ENCODE measurements around the gene PIK3CA. TPM values are rescaled to one million over a fixed set of nuclear protein-coding genes. Genes with fewer than 3 reads are reported as not detected.

Gene PIK3CA
- total and polyA plus RNA-seq, 4 donors, result 4.5 to 42.9 (median 16.0) TPM

DNA sequence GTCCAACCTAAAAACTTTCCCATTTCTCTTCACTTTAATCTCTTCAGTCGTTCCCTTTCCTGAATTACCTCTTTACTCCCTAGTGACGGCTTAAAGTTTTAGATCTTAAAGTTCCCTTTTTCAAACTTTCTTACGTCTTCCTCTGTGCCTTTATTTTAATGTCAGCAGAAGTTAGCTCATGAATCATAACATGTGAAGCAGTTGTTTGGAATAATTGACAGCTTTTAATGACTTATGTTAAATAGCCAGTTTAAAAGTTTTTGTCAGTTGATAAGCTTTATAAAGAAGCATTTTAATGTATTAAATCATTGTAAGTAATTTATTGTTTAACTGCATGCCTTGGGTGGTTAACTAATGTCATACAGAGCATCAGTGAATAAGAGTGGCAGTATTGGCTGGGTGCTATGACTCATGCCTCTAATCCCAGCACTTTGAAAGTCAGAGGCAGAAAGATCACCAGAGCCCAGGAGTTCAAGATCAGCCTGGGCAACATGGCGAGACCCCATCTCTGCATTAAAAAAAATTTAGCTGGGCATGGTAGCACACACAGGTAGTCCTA lies 33.9 kb downstream of the PIK3CA start:
- no peaks in the 10 kb centered on the region for H3K27me3 ChIP-seq (ENCODE audit: control insufficient read depth in 3 of 3, insufficient read depth in 3 of 3, low read length in 2 of 3)
- ATAC-seq (ENCODE audit: insufficient read depth, low FRiP score) (no peak), DNase-seq (no peak)
- peak overlapping the region in 1 of 2 donors; percentile 53 for H3K27ac ChIP-seq (ENCODE audit: low read depth in 1 of 2, low read length in 1 of 2)
- H3K4me1 ChIP-seq (ENCODE audit: control insufficient read depth in 5 of 5, insufficient read depth in 5 of 5, low read length in 5 of 5), result peaks cover 0 to 34% (median 12%) of the 10 kb centered on the region in 5 donors
- H3K9ac ChIP-seq (ENCODE audit: insufficient read depth in 1 of 2, low read length in 2 of 2), result no peak overlapping the region
- H3K4me3 ChIP-seq, result no peak overlapping the region
- 35 to 66% methylated on average over 4 of the region's 4 CpGs for WGBS, 2 donors
- no peaks in the 10 kb centered on the region for H3K36me3 ChIP-seq (ENCODE audit: control insufficient read depth in 4 of 4, insufficient read depth in 4 of 4, low read length in 4 of 4)
- TF ChIP-seq, protein P1, sequence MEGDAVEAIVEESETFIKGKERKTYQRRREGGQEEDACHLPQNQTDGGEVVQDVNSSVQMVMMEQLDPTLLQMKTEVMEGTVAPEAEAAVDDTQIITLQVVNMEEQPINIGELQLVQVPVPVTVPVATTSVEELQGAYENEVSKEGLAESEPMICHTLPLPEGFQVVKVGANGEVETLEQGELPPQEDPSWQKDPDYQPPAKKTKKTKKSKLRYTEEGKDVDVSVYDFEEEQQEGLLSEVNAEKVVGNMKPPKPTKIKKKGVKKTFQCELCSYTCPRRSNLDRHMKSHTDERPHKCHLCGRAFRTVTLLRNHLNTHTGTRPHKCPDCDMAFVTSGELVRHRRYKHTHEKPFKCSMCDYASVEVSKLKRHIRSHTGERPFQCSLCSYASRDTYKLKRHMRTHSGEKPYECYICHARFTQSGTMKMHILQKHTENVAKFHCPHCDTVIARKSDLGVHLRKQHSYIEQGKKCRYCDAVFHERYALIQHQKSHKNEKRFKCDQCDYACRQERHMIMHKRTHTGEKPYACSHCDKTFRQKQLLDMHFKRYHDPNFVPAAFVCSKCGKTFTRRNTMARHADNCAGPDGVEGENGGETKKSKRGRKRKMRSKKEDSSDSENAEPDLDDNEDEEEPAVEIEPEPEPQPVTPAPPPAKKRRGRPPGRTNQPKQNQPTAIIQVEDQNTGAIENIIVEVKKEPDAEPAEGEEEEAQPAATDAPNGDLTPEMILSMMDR (IDR thresholded peaks at IDR 0.05; ENCODE audit: control extremely low read depth, extremely low read depth), result no peak
- no peaks in the 10 kb centered on the region for H3K9me3 ChIP-seq (ENCODE audit: control insufficient read depth in 4 of 4, insufficient read depth in 3 of 4, low read length in 3 of 4)

DNA sequence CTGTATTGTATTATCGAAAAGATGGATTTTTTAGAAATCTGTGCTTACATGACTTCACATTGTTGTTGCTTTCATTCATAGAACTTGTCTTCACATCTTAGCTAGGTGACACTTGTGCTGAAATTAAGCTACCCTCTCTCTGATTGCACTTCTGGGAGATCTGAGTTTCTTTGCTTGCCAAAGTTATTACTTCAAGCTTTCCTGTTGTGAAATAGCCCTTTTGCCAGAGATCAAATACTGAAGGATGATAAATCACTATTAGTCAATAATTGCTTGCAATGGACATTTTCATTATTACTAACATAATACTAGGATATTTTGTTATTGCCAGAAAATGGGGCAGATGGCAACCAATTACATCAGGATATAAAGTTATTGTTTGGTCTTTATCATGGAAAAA lies 34.7 kb downstream of the PIK3CA start:
- ATAC-seq (ENCODE audit: insufficient read depth, low FRiP score) (no peak), DNase-seq (no peak)
- H3K4me1 ChIP-seq (ENCODE audit: control insufficient read depth in 5 of 5, insufficient read depth in 5 of 5, low read length in 5 of 5), result peaks cover 0 to 33% (median 12%) of the 10 kb centered on the region in 5 donors
- H3K36me3 ChIP-seq (ENCODE audit: control insufficient read depth in 4 of 4, insufficient read depth in 4 of 4, low read length in 4 of 4), result no peaks in the 10 kb centered on the region
- 93 to 95% methylated on average over 1 of the region's 1 CpG for WGBS, 2 donors
- H3K4me3 ChIP-seq, result no peak overlapping the region
- no peak overlapping the region for H3K27ac ChIP-seq (ENCODE audit: low read depth in 1 of 2, low read length in 1 of 2)
- no peaks in the 10 kb centered on the region for H3K9me3 ChIP-seq (ENCODE audit: control insufficient read depth in 4 of 4, insufficient read depth in 3 of 4, low read length in 3 of 4)
- no peaks in the 10 kb centered on the region for H3K27me3 ChIP-seq (ENCODE audit: control insufficient read depth in 3 of 3, insufficient read depth in 3 of 3, low read length in 2 of 3)
- H3K9ac ChIP-seq (ENCODE audit: insufficient read depth in 1 of 2, low read length in 2 of 2), result no peak overlapping the region
- TF ChIP-seq, protein P1 (IDR thresholded peaks at IDR 0.05; ENCODE audit: control extremely low read depth, extremely low read depth), result no peak

- no peaks in the 10 kb centered on the region for H3K27me3 ChIP-seq (ENCODE audit: control insufficient read depth in 3 of 3, insufficient read depth in 3 of 3, low read length in 2 of 3)
- WGBS, 2 donors, result 25 to 51% methylated on average over 1 of the region's 1 CpG
- H3K4me1 ChIP-seq (ENCODE audit: control insufficient read depth in 5 of 5, insufficient read depth in 5 of 5, low read length in 5 of 5), result peaks cover 0 to 35% (median 6%) of the 10 kb centered on the region in 5 donors
- no peak overlapping the region for H3K4me3 ChIP-seq
- TF ChIP-seq, protein P1 (IDR thresholded peaks at IDR 0.05; ENCODE audit: control extremely low read depth, extremely low read depth), result no peak
- DNase-seq (no peak), ATAC-seq (ENCODE audit: insufficient read depth, low FRiP score) (no peak)
- H3K9ac ChIP-seq (ENCODE audit: insufficient read depth in 1 of 2, low read length in 2 of 2), result no peak overlapping the region
- H3K27ac ChIP-seq (ENCODE audit: low read depth in 1 of 2, low read length in 1 of 2), result no peak overlapping the region
- H3K36me3 ChIP-seq (ENCODE audit: control insufficient read depth in 4 of 4, insufficient read depth in 4 of 4, low read length in 4 of 4), result no peaks in the 10 kb centered on the region
- H3K9me3 ChIP-seq (ENCODE audit: control insufficient read depth in 4 of 4, insufficient read depth in 3 of 4, low read length in 3 of 4), result no peaks in the 10 kb centered on the region
These were observed 36.7 kb downstream of the PIK3CA start for GRCh38 chr3:179184826-179185225.

DNA sequence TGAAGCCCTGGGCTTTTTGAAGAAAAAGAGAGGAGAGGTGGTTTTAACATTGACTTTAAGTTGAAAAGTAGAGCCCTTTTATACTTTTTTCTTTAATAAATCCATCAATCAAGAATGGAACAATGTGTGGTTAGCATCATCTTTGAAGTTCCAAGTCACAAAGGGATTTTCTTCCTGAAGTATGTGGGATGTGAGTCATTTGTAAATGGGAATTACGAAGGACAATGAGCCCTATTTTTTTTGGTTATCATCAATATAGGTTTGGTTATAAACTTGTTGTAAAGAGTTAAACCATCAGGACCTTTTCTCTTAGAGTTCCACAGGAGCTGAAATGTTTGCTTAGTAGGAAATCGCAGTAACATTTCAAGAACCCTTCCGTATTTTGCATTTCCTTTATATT lies 38.3 kb downstream of the PIK3CA start:
- DNase-seq (no peak), ATAC-seq (ENCODE audit: insufficient read depth, low FRiP score) (no peak)
- TF ChIP-seq, protein P1 (IDR thresholded peaks at IDR 0.05; ENCODE audit: control extremely low read depth, extremely low read depth), result no peak
- Histone ChIP-seq H3K9me3 (ENCODE audit: control insufficient read depth in 4 of 4, insufficient read depth in 3 of 4, low read length in 3 of 4) (no peaks in the 10 kb centered on the region), H3K4me3 (no peak overlapping the region), H3K27me3 (ENCODE audit: control insufficient read depth in 3 of 3, insufficient read depth in 3 of 3, low read length in 2 of 3) (no peaks in the 10 kb centered on the region), H3K4me1 (ENCODE audit: control insufficient read depth in 5 of 5, insufficient read depth in 5 of 5, low read length in 5 of 5) (peaks cover 2 to 37% (median 10%) of the 10 kb centered on the region in 5 donors), H3K36me3 (ENCODE audit: control insufficient read depth in 4 of 4, insufficient read depth in 4 of 4, low read length in 4 of 4) (no peaks in the 10 kb centered on the region), H3K9ac (ENCODE audit: insufficient read depth in 1 of 2, low read length in 2 of 2) (no peak overlapping the region), H3K27ac (ENCODE audit: low read depth in 1 of 2, low read length in 1 of 2) (peak overlapping the region in 1 of 2 donors; percentile 21)
- WGBS, 2 donors, result 81 to 88% methylated on average over 3 of the region's 3 CpGs

Data from lung (tissue), 12 donors.